Measurements from ENCODE around the gene PDE8B. TPM values are rescaled to one million over a fixed set of nuclear protein-coding genes. Genes with fewer than 3 reads are reported as not detected.

PDE8B gene
- polyA plus RNA-seq, 1 donor (not counting 4 experiments of a cell fraction or from before 2014, with no cell fraction given), result not detected

- dilution Hi-C loops (cut with MboI; ENCODE audit: extremely low pct_ligation_motif_present, low sequenced_read_pairs), result no loop called here
- Histone ChIP-seq H3K9me1 (ENCODE audit: control insufficient read depth, extremely low read depth, insufficient read depth, low read length) (no peaks in the 10 kb centered on the region), H3K79me2 (ENCODE audit: control insufficient read depth, insufficient read depth, low read length) (no peaks in the 10 kb centered on the region), H2AFZ (ENCODE audit: control insufficient read depth, low read length) (no peak overlapping the region), H4K20me1 (ENCODE audit: control insufficient read depth, extremely low read depth, insufficient read depth, low read length) (no peaks in the 10 kb centered on the region), H3K27ac (ENCODE audit: control insufficient read depth, insufficient read depth, low read length) (no peak overlapping the region), H3K9me3 (ENCODE audit: control insufficient read depth, low read depth, low read length) (no peaks in the 10 kb centered on the region), H3K9ac (ENCODE audit: control insufficient read depth, extremely low read depth, insufficient read depth, low read length) (no peak overlapping the region), H3K4me2 (ENCODE audit: control insufficient read depth, extremely low read depth, insufficient read depth, low read depth, low read length) (no peak overlapping the region), H3K4me1 (ENCODE audit: control insufficient read depth, extremely low read depth, insufficient read depth, low read length) (no peaks in the 10 kb centered on the region), H3K27me3 (ENCODE audit: control insufficient read depth, extremely low read depth, insufficient read depth, low read length) (peaks cover 5% of the 10 kb centered on the region), H3K36me3 (ENCODE audit: control insufficient read depth in 2 of 2, extremely low read depth in 1 of 2, insufficient read depth in 2 of 2, low read length in 2 of 2) (no peaks in the 10 kb centered on the region), H3K4me3 (ENCODE audit: control insufficient read depth in 2 of 3, extremely low read depth in 1 of 3, insufficient read depth in 2 of 3, low read depth in 1 of 3, low read length in 3 of 3) (no peak overlapping the region)
- FAIRE-seq (no peak), DNase-seq (ENCODE audit: low read depth, low spot score) (no peak)
- TF ChIP-seq CTCF (optimal IDR thresholded peaks at IDR 0.05 in 1 of 3, IDR thresholded peaks at IDR 0.05 in 1 of 3, conservative IDR thresholded peaks at IDR 0.05 in 1 of 3; ENCODE audit: extremely low read depth in 1 of 3, insufficient read depth in 2 of 3, low read length in 3 of 3), result no peak
- no peak for TF ChIP-seq EZH2 (IDR thresholded peaks at IDR 0.05; ENCODE audit: low read length)
Observed at GRCh38 chr5:77318060-77318459, 107.6 kb downstream of the PDE8B start.

GRCh38 chr5:77319117-77319804, 108.8 kb downstream of the PDE8B start:
- Histone ChIP-seq H3K4me1 (ENCODE audit: control insufficient read depth, extremely low read depth, insufficient read depth, low read length) (no peaks in the 10 kb centered on the region), H3K9me1 (ENCODE audit: control insufficient read depth, extremely low read depth, insufficient read depth, low read length) (no peaks in the 10 kb centered on the region), H3K36me3 (ENCODE audit: control insufficient read depth in 2 of 2, extremely low read depth in 1 of 2, insufficient read depth in 2 of 2, low read length in 2 of 2) (no peaks in the 10 kb centered on the region), H3K27me3 (ENCODE audit: control insufficient read depth, extremely low read depth, insufficient read depth, low read length) (peaks cover 5% of the 10 kb centered on the region), H3K4me3 (ENCODE audit: control insufficient read depth in 2 of 3, extremely low read depth in 1 of 3, insufficient read depth in 2 of 3, low read depth in 1 of 3, low read length in 3 of 3) (no peak overlapping the region), H2AFZ (ENCODE audit: control insufficient read depth, low read length) (no peak overlapping the region), H3K79me2 (ENCODE audit: control insufficient read depth, insufficient read depth, low read length) (no peaks in the 10 kb centered on the region), H3K27ac (ENCODE audit: control insufficient read depth, insufficient read depth, low read length) (no peak overlapping the region), H3K9ac (ENCODE audit: control insufficient read depth, extremely low read depth, insufficient read depth, low read length) (no peak overlapping the region), H3K4me2 (ENCODE audit: control insufficient read depth, extremely low read depth, insufficient read depth, low read depth, low read length) (no peak overlapping the region), H4K20me1 (ENCODE audit: control insufficient read depth, extremely low read depth, insufficient read depth, low read length) (no peaks in the 10 kb centered on the region), H3K9me3 (ENCODE audit: control insufficient read depth, low read depth, low read length) (no peaks in the 10 kb centered on the region)
- no peak for TF ChIP-seq EZH2 (IDR thresholded peaks at IDR 0.05; ENCODE audit: low read length)
- TF ChIP-seq CTCF (optimal IDR thresholded peaks at IDR 0.05 in 1 of 3, IDR thresholded peaks at IDR 0.05 in 1 of 3, conservative IDR thresholded peaks at IDR 0.05 in 1 of 3; ENCODE audit: extremely low read depth in 1 of 3, insufficient read depth in 2 of 3, low read length in 3 of 3), result no peak
- dilution Hi-C loops (cut with MboI; ENCODE audit: extremely low pct_ligation_motif_present, low sequenced_read_pairs), result no loop called here
- FAIRE-seq, result no peak
- no peak for DNase-seq (ENCODE audit: low read depth, low spot score)

Data from keratinocyte (primary cell).